Loucy (cell line): ENCODE measurements around the gene BRIP1.

Experiments
- H2AFZ ChIP-seq: fragments of 200-600 bp; sonication (generic); 2 replicates; pipeline ENCODE4 v1.6.0; 2016; ENCODE audit warnings: antibody characterized with exemption, mild to moderate bottlenecking, low read length, moderate library complexity
- H3F3A ChIP-seq: fragments of 200-600 bp; 2 replicates; pipeline ENCODE4 v1.6.0; 2016; ENCODE audit warnings: antibody characterized with exemption, low read depth, mild to moderate bottlenecking
- H3K27me3 ChIP-seq: fragments of 200-600 bp; sonication (generic); 2 replicates; pipeline ENCODE4 v1.6.1; 2014; ENCODE audit warnings: low read length, mild to moderate bottlenecking; ENCODE audit not compliant: insufficient read depth, poor library complexity, severe bottlenecking
- H3K36me3 ChIP-seq: fragments of 200-600 bp; sonication (generic); 2 replicates; pipeline ENCODE4 v1.6.1; 2016; ENCODE audit warnings: low read length; ENCODE audit not compliant: insufficient read depth
- H3K4me1 ChIP-seq: fragments of 200-600 bp; sonication (generic); 2 replicates; pipeline ENCODE4 v1.5.1; 2014; ENCODE audit warnings: low read length, mild to moderate bottlenecking; ENCODE audit not compliant: insufficient read depth, poor library complexity, severe bottlenecking
- H3K4me2 ChIP-seq: fragments of 200-600 bp; sonication (generic); 2 replicates; pipeline ENCODE4 v1.6.0; 2014; ENCODE audit warnings: antibody characterized with exemption, low read length, low read depth, mild to moderate bottlenecking; ENCODE audit not compliant: poor library complexity, severe bottlenecking
- H3K4me3 ChIP-seq: fragments of 200-600 bp; sonication (generic); 2 replicates; pipeline ENCODE4 v1.5.1; 2014; ENCODE audit warnings: low read length, mild to moderate bottlenecking, mixed read lengths; ENCODE audit not compliant: poor library complexity, severe bottlenecking
- H3K79me2 ChIP-seq: fragments of 200-600 bp; sonication (generic); 2 replicates; pipeline ENCODE4 v1.6.1; 2014; ENCODE audit warnings: low read length; ENCODE audit not compliant: insufficient read depth
- H3K9ac ChIP-seq: fragments of 200-600 bp; sonication (generic); 2 replicates; pipeline ENCODE4 v1.6.0; 2014; ENCODE audit warnings: mild to moderate bottlenecking, low read depth, low read length, moderate library complexity; ENCODE audit not compliant: poor library complexity, severe bottlenecking
- H3K9me2 ChIP-seq: fragments of 200-600 bp; sonication (generic); replicated peaks from 2 replicates; pipeline ENCODE4 v1.6.1; 2016; ENCODE audit warnings: low read depth, low read length, mixed read lengths
- H3K9me3 ChIP-seq: fragments of 200-600 bp; sonication (generic); 2 replicates; pipeline ENCODE4 v1.6.1; 2014; ENCODE audit warnings: mild to moderate bottlenecking, antibody characterized with exemption, low read length, low read depth; ENCODE audit not compliant: insufficient read depth
- H4K20me1 ChIP-seq: fragments of 200-600 bp; sonication (generic); 2 replicates; pipeline ENCODE4 v1.6.0; 2014; ENCODE audit warnings: antibody characterized with exemption, low read length, mild to moderate bottlenecking; ENCODE audit not compliant: insufficient read depth, poor library complexity, severe bottlenecking
- CTCF ChIP-seq: fragments of 200-600 bp; sonication (generic); conservative IDR thresholded peaks from 2 replicates; pipeline ENCODE4 v1.5.1; 2014; ENCODE audit warnings: mild to moderate bottlenecking, antibody characterized with exemption, low read length
- EZH2phosphoT487 ChIP-seq: fragments of 200-600 bp; IDR thresholded peaks from 2 replicates; pipeline ENCODE4 v1.6.1; 2018; ENCODE audit warnings: antibody characterized with exemption, mild to moderate bottlenecking, moderate library complexity, borderline replicate concordance

Gene BRIP1

GRCh38 chr17:61843435-61843834, 19.9 kb downstream of the BRIP1 start:
- no peaks in the 10 kb centered on the region for H4K20me1 ChIP-seq
- no peaks in the 10 kb centered on the region for H3K79me2 ChIP-seq
- H3K36me3 ChIP-seq, result peaks cover 63% of the 10 kb centered on the region
- H3K9me2 ChIP-seq, result no peaks in the 10 kb centered on the region
- no peaks in the 10 kb centered on the region for H3K27me3 ChIP-seq
- no peak overlapping the region for H2AFZ ChIP-seq
- H3K4me3 ChIP-seq, result no peak overlapping the region
- no peaks in the 10 kb centered on the region for H3F3A ChIP-seq
- TF ChIP-seq CTCF, result no peak
- no peak for TF ChIP-seq EZH2phosphoT487
- H3K9ac ChIP-seq, result no peak overlapping the region
- no peaks in the 10 kb centered on the region for H3K9me3 ChIP-seq
- no peak overlapping the region for H3K4me2 ChIP-seq
- no peaks in the 10 kb centered on the region for H3K4me1 ChIP-seq

- Histone ChIP-seq H3K4me3 (no peak overlapping the region), H3K9ac (no peak overlapping the region), H3K36me3 (peaks cover 63% of the 10 kb centered on the region), H2AFZ (no peak overlapping the region), H3F3A (no peaks in the 10 kb centered on the region), H3K9me3 (no peaks in the 10 kb centered on the region), H3K27me3 (no peaks in the 10 kb centered on the region), H3K79me2 (no peaks in the 10 kb centered on the region), H3K4me2 (no peak overlapping the region), H4K20me1 (no peaks in the 10 kb centered on the region), H3K4me1 (no peaks in the 10 kb centered on the region), H3K9me2 (no peaks in the 10 kb centered on the region)
- TF ChIP-seq EZH2phosphoT487, result no peak
- TF ChIP-seq CTCF, result no peak
Observed at GRCh38 chr17:61842899-61843298, 20.4 kb downstream of the BRIP1 start.

GRCh38 chr17:61839300-61839786, 24.0 kb downstream of the BRIP1 start:
- Histone ChIP-seq H2AFZ (no peak overlapping the region), H3K9me3 (no peaks in the 10 kb centered on the region), H3K4me2 (no peak overlapping the region), H3K9ac (no peak overlapping the region), H3K79me2 (no peaks in the 10 kb centered on the region), H3K4me3 (no peak overlapping the region), H3K9me2 (no peaks in the 10 kb centered on the region), H4K20me1 (no peaks in the 10 kb centered on the region), H3K36me3 (peaks cover 35% of the 10 kb centered on the region), H3K4me1 (no peaks in the 10 kb centered on the region), H3K27me3 (no peaks in the 10 kb centered on the region), H3F3A (no peaks in the 10 kb centered on the region)
- TF ChIP-seq CTCF (no peak), EZH2phosphoT487 (no peak)
